ENCODE results near the gene KREMEN2.
"Not testable (repeated sequence)": the region's sequence is repeated elsewhere in the genome, so short reads cannot be mapped to it uniquely, and the experiment has no call there.

Gene KREMEN2, protein sequence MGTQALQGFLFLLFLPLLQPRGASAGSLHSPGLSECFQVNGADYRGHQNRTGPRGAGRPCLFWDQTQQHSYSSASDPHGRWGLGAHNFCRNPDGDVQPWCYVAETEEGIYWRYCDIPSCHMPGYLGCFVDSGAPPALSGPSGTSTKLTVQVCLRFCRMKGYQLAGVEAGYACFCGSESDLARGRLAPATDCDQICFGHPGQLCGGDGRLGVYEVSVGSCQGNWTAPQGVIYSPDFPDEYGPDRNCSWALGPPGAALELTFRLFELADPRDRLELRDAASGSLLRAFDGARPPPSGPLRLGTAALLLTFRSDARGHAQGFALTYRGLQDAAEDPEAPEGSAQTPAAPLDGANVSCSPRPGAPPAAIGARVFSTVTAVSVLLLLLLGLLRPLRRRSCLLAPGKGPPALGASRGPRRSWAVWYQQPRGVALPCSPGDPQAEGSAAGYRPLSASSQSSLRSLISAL

GRCh38 chr16:2963723-2964474 lies at the start of gene KREMEN2:
Gene KREMEN2 (plus strand): TSS chr16:2964275. CDS start chr16:2964521, 246 bp downstream.
- peak; percentile 96 for DNase-seq

- DNase-seq: no peak
Observed at GRCh38 chr16:2915196-2915929, 48.7 kb upstream of the KREMEN2 start.

DNA sequence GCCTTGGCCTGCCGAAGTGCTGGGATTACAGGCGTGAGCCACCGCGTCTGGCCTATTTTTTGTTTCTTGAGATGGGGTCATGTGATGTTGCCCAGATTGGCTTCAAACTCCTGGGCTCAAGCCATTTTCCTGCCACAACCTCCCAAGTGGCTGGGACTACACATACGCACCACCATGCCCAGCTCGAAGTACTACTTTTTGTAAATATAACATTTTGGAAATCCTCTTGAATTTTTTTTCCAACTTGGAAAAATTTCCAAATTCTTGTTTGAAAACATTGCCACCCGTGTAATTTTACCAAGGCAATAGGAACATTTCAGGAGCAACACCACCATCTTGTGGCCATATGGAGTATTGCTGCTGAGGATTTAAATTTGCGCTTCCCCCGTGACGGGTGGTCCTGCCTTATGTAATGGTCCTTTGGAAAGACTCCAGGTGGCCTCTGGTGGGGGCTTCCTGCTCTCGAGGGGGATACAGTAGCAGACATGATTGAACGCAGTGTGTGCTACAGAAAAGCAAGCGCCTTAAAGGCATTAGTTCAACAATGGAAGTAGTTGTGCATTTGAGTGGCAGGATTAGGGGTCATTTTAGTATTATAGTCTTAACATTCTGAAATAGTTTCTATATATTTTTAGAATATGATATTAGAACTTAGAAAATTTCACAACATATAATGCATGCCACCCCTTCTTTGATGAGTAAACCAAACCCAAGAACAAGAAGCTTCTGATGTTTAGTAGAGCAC lies 44.4 kb upstream of the KREMEN2 start:
- DNase-seq: no peak

GRCh38 chr16:2923481-2923880 lies 40.6 kb upstream of the KREMEN2 start:
- no peak for DNase-seq

GRCh38 chr16:2924901-2925755 lies 38.9 kb upstream of the KREMEN2 start:
- no peak for DNase-seq

DNA sequence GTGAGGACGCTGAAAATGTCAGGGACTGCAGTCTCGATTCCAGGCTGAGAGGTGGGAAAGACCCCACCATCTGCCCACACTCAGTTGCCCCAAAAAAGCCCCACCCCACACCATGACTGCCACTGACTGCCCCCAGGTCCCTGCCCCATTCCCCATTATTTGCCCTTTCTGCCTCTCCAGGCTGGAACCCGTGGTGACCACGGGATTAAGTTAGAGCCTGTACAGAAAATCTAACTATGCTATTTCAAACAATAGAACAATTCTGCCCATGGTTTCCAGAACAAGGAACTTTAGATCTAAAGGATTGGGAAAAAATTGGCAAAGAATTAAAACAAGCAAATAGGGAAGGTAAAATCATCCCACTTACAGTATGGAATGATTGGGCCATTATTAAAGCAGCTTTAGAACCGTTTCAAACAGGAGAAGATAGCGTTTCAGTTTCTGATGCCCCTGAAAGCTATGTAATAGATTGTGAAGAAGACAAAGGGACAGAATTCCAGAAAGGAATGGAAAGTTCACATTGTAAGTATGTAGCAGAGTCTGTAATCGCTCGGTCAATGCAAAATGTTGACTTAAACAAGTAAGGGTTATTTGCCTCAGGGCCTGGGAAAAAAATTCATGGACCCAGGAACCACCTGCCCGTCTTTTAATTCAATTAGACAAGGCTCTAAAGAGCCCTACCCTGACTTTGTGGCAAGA lies 38.0 kb upstream of the KREMEN2 start:
- no peak for DNase-seq

DNA sequence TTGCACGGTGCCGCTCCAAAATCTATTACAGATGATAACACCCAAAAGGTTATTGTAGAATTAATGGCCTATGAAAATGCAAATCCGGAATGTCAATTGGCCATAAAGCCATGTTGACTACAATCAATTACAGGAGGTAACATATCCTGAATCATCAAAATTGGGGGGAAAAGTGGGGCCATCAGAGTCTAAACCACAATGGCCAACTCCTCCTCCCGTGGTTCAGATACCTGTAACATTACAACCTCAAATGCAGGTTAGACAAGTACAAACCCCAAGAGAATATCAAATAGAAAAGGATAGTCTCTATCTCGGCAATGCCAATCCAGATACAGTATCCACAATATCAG lies 37.5 kb upstream of the KREMEN2 start:
- DNase-seq: no peak

DNA sequence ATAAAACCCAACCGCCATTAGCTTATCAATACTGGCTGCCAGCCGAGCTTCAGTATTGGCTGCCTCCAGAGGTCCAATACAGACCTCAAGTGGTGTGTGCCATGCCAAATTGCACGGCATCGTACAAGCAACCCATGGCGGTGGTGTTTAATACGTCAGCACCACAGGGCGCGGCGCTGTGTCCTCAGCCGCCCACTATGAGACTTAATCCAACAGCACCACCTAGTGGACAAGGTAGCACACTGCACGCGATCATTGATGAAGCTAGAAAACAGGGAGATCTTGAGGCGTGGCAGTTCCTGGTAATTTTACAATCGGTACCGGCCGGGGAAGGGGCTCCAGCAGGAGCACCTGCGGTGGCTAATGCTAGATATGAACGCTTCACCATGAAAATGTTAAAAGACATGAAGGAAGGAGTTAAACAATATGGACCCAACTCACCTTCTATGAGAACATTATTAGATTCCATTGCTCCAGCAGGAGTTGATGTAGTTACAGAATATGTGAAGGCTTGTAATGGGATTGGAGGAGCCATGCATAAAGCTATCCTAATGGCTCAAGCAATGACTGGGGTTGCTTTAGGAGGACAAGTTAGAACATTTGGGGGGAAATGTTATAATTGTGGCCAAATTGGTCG lies 36.9 kb upstream of the KREMEN2 start:
- peak; percentile 89 for DNase-seq

- DNase-seq: not testable (repeated sequence)
Observed at GRCh38 chr16:2928151-2928550, 35.9 kb upstream of the KREMEN2 start.

DNA sequence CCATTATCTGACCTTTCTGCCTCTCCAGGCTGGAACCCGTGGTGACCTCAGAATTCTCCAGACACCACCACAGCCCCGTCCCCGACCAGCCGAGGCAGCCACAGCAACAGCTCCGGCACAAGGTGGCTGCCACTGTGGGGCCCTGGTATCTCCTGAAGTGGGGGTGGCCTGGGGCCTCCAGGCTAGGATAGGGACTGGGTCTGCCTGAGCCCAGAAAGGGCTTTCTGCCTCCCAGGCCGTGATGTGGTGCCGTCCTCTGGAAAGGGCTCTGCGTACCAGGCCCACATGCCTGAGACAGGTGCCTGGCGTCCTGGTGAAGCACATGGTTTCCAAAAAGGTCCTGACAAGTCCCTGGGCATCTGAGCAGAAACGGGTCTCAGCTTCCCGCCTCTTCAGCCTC lies 35.3 kb upstream of the KREMEN2 start:
- no peak for DNase-seq

GRCh38 chr16:2929693-2930092 lies 34.4 kb upstream of the KREMEN2 start:
- no peak for DNase-seq

DNA sequence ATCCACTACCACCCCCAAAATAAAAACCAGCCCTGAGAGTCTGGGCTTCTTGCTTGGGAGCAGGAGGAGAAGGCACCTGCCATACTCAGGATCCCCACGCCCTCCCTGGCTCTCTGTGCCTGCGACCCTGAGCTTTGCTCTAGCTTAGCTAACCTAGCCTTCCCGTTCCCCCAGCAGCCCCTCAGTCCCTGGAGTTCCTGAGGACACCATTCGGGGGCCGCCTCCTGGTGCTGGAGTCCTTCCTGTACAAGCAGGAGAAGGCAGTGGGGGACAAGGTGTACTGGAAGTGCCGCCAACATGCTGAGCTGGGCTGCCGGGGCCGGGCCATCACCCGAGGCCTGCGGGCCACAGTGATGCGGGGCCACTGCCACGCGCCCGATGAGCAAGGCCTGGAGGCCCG lies 33.8 kb upstream of the KREMEN2 start:
- no peak for DNase-seq

DNA sequence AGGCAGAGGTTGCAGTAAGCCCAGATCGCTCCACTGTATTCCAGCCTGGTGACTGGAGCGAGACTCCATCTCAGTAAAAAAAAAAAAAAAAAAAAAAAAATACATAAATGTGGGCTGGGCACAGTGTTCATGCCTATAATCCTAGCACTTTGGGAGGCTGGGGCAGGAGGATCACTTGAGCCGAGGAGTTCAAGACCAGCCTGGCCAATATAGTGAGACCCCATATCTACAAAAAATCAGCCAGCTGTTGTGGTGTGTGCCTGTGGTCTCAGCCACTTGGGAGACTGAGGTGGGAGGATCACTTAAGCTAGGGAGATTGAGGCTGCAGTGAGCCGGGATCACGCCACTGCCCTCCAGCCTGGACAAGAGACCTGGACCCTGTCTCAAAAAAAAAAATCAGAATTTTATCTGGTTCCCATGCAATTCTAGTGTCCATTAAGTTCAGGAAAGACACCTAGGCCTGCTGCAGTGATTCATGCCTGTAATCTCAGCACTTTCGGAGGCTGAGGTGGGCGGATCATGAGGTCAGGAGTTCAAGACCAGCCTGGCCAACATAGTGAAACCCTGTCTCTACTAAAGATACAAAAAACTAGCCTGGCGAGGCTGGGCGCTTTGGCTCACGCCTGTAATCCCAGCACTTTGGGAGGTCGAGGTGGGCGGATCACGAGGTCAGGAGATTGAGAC lies 32.7 kb upstream of the KREMEN2 start:
- DNase-seq: not testable (repeated sequence)

DNA sequence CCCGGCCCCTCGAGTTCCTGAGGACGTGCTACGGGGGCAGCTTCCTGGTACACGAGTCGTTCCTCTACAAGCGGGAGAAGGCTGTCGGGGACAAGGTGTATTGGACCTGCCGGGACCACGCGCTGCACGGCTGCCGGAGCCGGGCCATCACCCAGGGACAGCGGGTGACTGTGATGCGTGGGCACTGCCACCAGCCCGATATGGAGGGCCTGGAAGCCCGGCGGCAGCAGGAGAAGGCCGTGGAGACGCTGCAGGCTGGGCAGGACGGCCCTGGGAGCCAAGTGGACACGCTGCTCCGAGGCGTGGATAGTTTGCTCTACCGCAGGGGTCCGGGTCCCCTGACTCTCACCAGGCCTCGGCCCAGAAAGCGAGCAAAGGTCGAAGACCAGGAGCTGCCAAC lies 30.9 kb upstream of the KREMEN2 start:
- no peak for DNase-seq

GRCh38 chr16:2933701-2934100 lies 30.4 kb upstream of the KREMEN2 start:
- DNase-seq: no peak

GRCh38 chr16:2934450-2934849 lies 29.6 kb upstream of the KREMEN2 start:
- no peak for DNase-seq

DNA sequence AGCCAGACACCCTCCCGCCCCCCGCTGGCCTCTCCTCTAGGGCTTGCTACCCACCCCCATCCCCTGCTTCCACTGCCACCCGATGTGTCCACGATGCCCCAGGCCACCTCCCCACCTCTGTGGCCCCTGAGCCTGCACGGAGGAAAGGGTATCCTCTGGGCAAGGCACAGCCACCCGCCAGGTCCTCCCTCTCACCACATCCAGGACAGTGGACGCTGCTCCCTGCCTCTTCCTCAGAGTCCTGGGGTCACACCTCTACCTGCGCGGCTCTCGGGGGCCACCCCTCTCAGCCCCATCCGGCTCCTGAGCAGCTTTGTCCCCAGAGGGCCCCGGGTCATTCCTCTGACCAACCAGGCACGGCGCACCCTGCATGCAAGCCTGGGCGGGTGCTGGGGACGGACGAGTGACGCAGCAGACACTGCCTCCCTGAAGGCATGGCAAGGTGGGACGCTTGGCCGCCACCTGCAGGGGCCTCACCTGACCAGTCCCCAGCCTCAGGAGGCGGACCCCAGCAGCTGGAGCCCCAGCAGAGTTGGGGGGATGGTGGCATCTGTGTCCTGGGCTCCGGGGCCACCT lies 27.6 kb upstream of the KREMEN2 start:
- DNase-seq: no peak

DNA sequence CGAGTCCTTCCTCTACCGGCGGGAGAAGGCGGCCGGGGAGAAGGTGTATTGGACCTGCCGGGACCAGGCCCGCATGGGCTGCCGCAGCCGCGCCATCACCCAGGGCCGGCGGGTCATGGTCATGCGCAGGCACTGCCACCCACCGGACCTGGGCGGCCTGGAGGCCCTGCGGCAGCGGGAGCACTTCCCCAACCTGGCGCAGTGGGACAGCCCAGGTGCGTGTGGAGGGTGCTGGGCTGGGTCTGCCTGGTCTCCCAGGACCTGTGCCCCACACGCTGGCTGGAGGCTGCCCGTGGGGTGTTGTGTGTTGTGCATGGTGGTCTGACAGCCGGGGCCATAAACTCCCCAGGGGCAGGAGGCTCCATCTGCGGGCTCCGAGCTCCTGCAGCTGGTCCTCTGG lies 26.9 kb upstream of the KREMEN2 start:
- no peak for DNase-seq

GRCh38 chr16:2938206-2938605 lies 25.9 kb upstream of the KREMEN2 start:
- DNase-seq: no peak

- DNase-seq: no peak
Observed at GRCh38 chr16:2939968-2940367, 24.1 kb upstream of the KREMEN2 start.
